Tibial nerve (tissue), 4 donors: ENCODE measurements around the gene FNBP1.

Experiments used
- EP300 ChIP-seq, 2 donors: sonication (generic); formaldehyde crosslinking; IDR thresholded peaks; one replicate each; pipeline ENCODE4 v1.6.1; 2017; ENCODE audit warnings: antibody characterized with exemption in 2 of 2, mild to moderate bottlenecking in 1 of 2
- TF ChIP-seq, protein P1 (sequence below), 5 experiments: fragments of 200-600 bp in 3 of 5; fragments of 450-650 bp in 2 of 5; sonication (generic) in 3 of 5; IDR thresholded peaks; one replicate each; pipeline ENCODE4 v1.5.1; 2016 to 2019; ENCODE audit warnings: antibody characterized with exemption in 5 of 5, mild to moderate bottlenecking in 3 of 5, moderate library complexity in 2 of 5

DNA sequence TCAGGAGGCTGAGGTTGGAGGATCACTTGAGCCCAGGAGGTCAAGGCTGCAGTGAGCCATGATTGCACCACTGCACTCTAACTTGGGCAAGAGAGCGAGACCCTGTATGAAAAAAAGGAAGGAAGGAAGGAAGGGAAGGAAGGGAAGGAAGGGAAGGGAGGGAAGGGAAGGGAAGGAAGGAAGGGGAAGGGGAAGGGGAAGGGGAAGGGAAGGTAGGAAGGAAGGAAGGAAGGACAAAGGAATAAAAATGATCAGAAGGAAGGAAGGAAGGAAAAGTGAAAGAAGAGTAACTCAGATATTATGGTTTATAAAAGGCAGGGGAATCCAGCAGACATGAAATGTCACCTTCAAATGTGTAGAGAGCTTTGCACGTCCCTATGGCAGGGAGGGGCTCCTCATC, 143.4 kb downstream of the FNBP1 start:
- TF ChIP-seq EP300 (IDR thresholded peaks at IDR 0.05), result no peak
- TF ChIP-seq, protein P1, sequence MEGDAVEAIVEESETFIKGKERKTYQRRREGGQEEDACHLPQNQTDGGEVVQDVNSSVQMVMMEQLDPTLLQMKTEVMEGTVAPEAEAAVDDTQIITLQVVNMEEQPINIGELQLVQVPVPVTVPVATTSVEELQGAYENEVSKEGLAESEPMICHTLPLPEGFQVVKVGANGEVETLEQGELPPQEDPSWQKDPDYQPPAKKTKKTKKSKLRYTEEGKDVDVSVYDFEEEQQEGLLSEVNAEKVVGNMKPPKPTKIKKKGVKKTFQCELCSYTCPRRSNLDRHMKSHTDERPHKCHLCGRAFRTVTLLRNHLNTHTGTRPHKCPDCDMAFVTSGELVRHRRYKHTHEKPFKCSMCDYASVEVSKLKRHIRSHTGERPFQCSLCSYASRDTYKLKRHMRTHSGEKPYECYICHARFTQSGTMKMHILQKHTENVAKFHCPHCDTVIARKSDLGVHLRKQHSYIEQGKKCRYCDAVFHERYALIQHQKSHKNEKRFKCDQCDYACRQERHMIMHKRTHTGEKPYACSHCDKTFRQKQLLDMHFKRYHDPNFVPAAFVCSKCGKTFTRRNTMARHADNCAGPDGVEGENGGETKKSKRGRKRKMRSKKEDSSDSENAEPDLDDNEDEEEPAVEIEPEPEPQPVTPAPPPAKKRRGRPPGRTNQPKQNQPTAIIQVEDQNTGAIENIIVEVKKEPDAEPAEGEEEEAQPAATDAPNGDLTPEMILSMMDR (IDR thresholded peaks at IDR 0.05), result no peak
